H1 (cell line): ENCODE measurements around the gene ALDH5A1. TPM values are rescaled to one million over a fixed set of nuclear protein-coding genes. Genes with fewer than 3 reads are reported as not detected.

ENCODE experiments used
- CTCF ChIA-PET: fragments of 300-600 bp; sonication (Branson Sonifier 250); formaldehyde crosslinking; loops from one replicate; lab custom pipeline; 2021; ENCODE audit not compliant: partially characterized antibody; lab: Charles Lee
- POLR2A ChIA-PET: fragments of 300-600 bp; sonication (Branson Sonifier 250); formaldehyde crosslinking; loops from one replicate; lab custom pipeline; 2021; ENCODE audit warnings: inconsistent platforms; ENCODE audit not compliant: partially characterized antibody; lab: Charles Lee
- DNase-seq, 2 experiments: peaks; one replicate each; pipeline versions ENCODE4 v3.0.0 to v3.0.0-alpha.2; 2010 to 2022; ENCODE audit warnings: low spot score in 2 of 2, low read depth in 1 of 2, mixed read lengths in 1 of 2
- FAIRE-seq: peaks from 2 replicates; lab custom pipeline; 2011; peaks lifted over from hg19 to GRCh38; lab: Jason Lieb, UNC
- H2AFZ ChIP-seq: 2 replicates; pipeline ENCODE4 v1.8.1; 2012; ENCODE audit warnings: low read length, inconsistent platforms
- H2AK5ac ChIP-seq: 2 replicates; pipeline ENCODE4 v1.6.1; 2013; ENCODE audit warnings: low read depth, low read length
- H2BK120ac ChIP-seq: replicated peaks from 2 replicates; pipeline ENCODE3; 2013; ENCODE audit warnings: low read depth, low read length, inconsistent platforms
- H2BK12ac ChIP-seq: 2 replicates; pipeline ENCODE4 v1.6.1; 2013; ENCODE audit warnings: low read depth, low read length
- H2BK15ac ChIP-seq: 2 replicates; pipeline ENCODE4 v1.6.1; 2013; ENCODE audit warnings: low read length
- H2BK20ac ChIP-seq: 2 replicates; pipeline ENCODE4 v1.6.1; 2013; ENCODE audit warnings: low read length
- H2BK5ac ChIP-seq: 2 replicates; pipeline ENCODE4 v1.6.1; 2013; ENCODE audit warnings: low read depth, low read length
- H3K14ac ChIP-seq: 2 replicates; pipeline ENCODE4 v1.6.1; 2013; ENCODE audit warnings: inconsistent platforms; ENCODE audit not compliant: insufficient read length
- H3K18ac ChIP-seq: 2 replicates; pipeline ENCODE4 v1.6.1; 2013; ENCODE audit warnings: low read length; ENCODE audit errors: extremely low read depth
- H3K23ac ChIP-seq: 2 replicates; pipeline ENCODE4 v1.6.1; 2013; ENCODE audit warnings: inconsistent platforms; ENCODE audit not compliant: insufficient read length
- H3K23me2 ChIP-seq: 2 replicates; pipeline ENCODE4 v1.6.1; 2013; ENCODE audit warnings: low read depth, low read length
- H3K27ac ChIP-seq: 2 replicates; pipeline ENCODE4 v1.6.1; 2011; ENCODE audit warnings: low read depth, low read length, inconsistent platforms
- H3K27me3 ChIP-seq, 4 experiments: replicated peaks in 1 of 4; 1 replicate in 1 of 4; 2 replicates in 3 of 4; pipeline versions ENCODE4 v1.6.1 to v1.8.1; 2011 to 2013; ENCODE audit warnings: low read length in 3 of 4, mild to moderate bottlenecking in 3 of 4, inconsistent platforms in 2 of 4, mixed read lengths in 2 of 4, moderate library complexity in 1 of 4; ENCODE audit not compliant: control insufficient read depth in 3 of 4, insufficient read depth in 3 of 4; ENCODE audit errors: extremely low read depth in 1 of 4
- H3K36me3 ChIP-seq, 4 experiments: 2 replicates each; pipeline versions ENCODE4 v1.6.1 to v1.8.1; 2011 to 2013; ENCODE audit warnings: mild to moderate bottlenecking in 4 of 4, low read length in 3 of 4, moderate library complexity in 2 of 4, control low read depth in 1 of 4, inconsistent platforms in 1 of 4; ENCODE audit not compliant: insufficient read depth in 4 of 4, control insufficient read depth in 2 of 4
- H3K4ac ChIP-seq: replicated peaks from 2 replicates; pipeline ENCODE3; 2013; ENCODE audit warnings: low read length, low read depth, mixed read lengths, inconsistent platforms; ENCODE audit not compliant: insufficient read length
- H3K4me1 ChIP-seq, 4 experiments: replicated peaks in 1 of 4; 1 replicate in 1 of 4; 2 replicates in 3 of 4; pipeline versions ENCODE4 v1.6.1 to v1.8.1; 2011 to 2013; ENCODE audit warnings: low read length in 3 of 4, inconsistent platforms in 2 of 4, mixed read lengths in 1 of 4; ENCODE audit not compliant: insufficient read depth in 4 of 4, control insufficient read depth in 3 of 4
- H3K4me2 ChIP-seq, 2 experiments: 2 replicates each; pipeline versions ENCODE4 v1.6.1 to v1.8.1; 2011 to 2013; ENCODE audit warnings: low read depth in 2 of 2, low read length in 2 of 2, control low read depth in 1 of 2, inconsistent platforms in 1 of 2, mild to moderate bottlenecking in 1 of 2; ENCODE audit not compliant: insufficient read depth in 1 of 2
- H3K4me3 ChIP-seq, 4 experiments: fragments of 200-600, 300-600 bp in 1 of 4; sonication (generic), shearing (Covaris generic), sonication (Bioruptor Twin) in 1 of 4; 2 replicates each; pipeline versions ENCODE4 v1.5.1 to v1.8.1; 2011 to 2016; ENCODE audit warnings: low read length in 4 of 4, low read depth in 3 of 4, control low read depth in 2 of 4, inconsistent platforms in 2 of 4, mild to moderate bottlenecking in 2 of 4, mixed read lengths in 1 of 4, moderate library complexity in 1 of 4; ENCODE audit not compliant: insufficient read depth in 2 of 4; ENCODE audit errors: extremely low read depth in 1 of 4
- H3K56ac ChIP-seq: replicated peaks from 2 replicates; pipeline ENCODE3; 2013; ENCODE audit warnings: low read depth, mild to moderate bottlenecking, mixed read lengths, low read length, inconsistent platforms; ENCODE audit not compliant: insufficient read length
- H3K79me1 ChIP-seq: 2 replicates; pipeline ENCODE4 v1.6.1; 2013; ENCODE audit warnings: low read depth, low read length, control low read depth
- H3K79me2 ChIP-seq, 2 experiments: 2 replicates each; pipeline versions ENCODE4 v1.6.1 to v1.8.1; 2012 to 2013; ENCODE audit warnings: low read length in 2 of 2, mild to moderate bottlenecking in 2 of 2, inconsistent platforms in 1 of 2; ENCODE audit not compliant: insufficient read depth in 2 of 2, control insufficient read depth in 1 of 2
- H3K9ac ChIP-seq, 4 experiments: replicated peaks in 1 of 4; 1 replicate in 1 of 4; 2 replicates in 3 of 4; pipeline versions ENCODE4 v1.6.1 to v1.8.1; 2011 to 2013; ENCODE audit warnings: low read depth in 3 of 4, low read length in 3 of 4, control low read depth in 2 of 4, mild to moderate bottlenecking in 2 of 4, moderate library complexity in 2 of 4, inconsistent platforms in 1 of 4; ENCODE audit errors: extremely low read depth in 1 of 4
- H3K9me3 ChIP-seq, 2 experiments: 2 replicates each; pipeline versions ENCODE4 v1.6.1 to v1.8.1; 2012 to 2013; ENCODE audit warnings: mild to moderate bottlenecking in 2 of 2, moderate library complexity in 2 of 2, control low read depth in 1 of 2, inconsistent platforms in 1 of 2, low read depth in 1 of 2, low read length in 1 of 2, mixed read lengths in 1 of 2; ENCODE audit not compliant: insufficient read depth in 2 of 2
- H4K20me1 ChIP-seq, 2 experiments: replicated peaks in 1 of 2; 2 replicates each; pipeline versions ENCODE3 to v1.8.1; 2011 to 2013; ENCODE audit warnings: inconsistent platforms in 2 of 2, low read length in 2 of 2, mild to moderate bottlenecking in 1 of 2; ENCODE audit not compliant: insufficient read depth in 2 of 2, control insufficient read depth in 1 of 2
- H4K5ac ChIP-seq: 2 replicates; pipeline ENCODE4 v1.6.1; 2013; ENCODE audit warnings: low read length, low read depth, mixed read lengths, inconsistent platforms; ENCODE audit not compliant: insufficient read length
- H4K8ac ChIP-seq: 2 replicates; pipeline ENCODE4 v1.8.0; 2013; ENCODE audit warnings: mild to moderate bottlenecking, moderate library complexity, low read length, inconsistent platforms; ENCODE audit not compliant: insufficient read depth; ENCODE audit errors: extremely low read depth
- H4K91ac ChIP-seq: replicated peaks from 2 replicates; pipeline ENCODE3; 2013; ENCODE audit warnings: low read length, mixed read lengths, inconsistent platforms; ENCODE audit not compliant: insufficient read length
- CBX5 ChIP-seq: fragments of 300-800, 300-1000 bp; sonication (generic); IDR thresholded peaks from 2 replicates; pipeline ENCODE4 v1.7.1; 2016; ENCODE audit warnings: antibody characterized with exemption, low read length, low read depth
- POLR2AphosphoS5 ChIP-seq: IDR thresholded peaks from 2 replicates; pipeline ENCODE4 v1.6.1; 2011; ENCODE audit warnings: low read depth, low read length
- RNF2 ChIP-seq: fragments of 200-900, 300-1000 bp; sonication (generic); IDR thresholded peaks from 2 replicates; pipeline ENCODE4 v1.7.1; 2016; ENCODE audit warnings: borderline replicate concordance, low read depth, mild to moderate bottlenecking, antibody characterized with exemption, low read length; ENCODE audit not compliant: poor library complexity, severe bottlenecking; ENCODE audit errors: missing control alignments
- SRF ChIP-seq: IDR thresholded peaks from 2 replicates; pipeline ENCODE4 v1.6.1; 2011; ENCODE audit warnings: mild to moderate bottlenecking, low read depth, low read length, moderate library complexity
- WGBS, 2 experiments: shearing (Covaris generic) in 1 of 2; methylation state at CpG; one replicate each; pipeline versions ENCODE4 v1.1.6 to v1.1.7; 2013 to 2015; ENCODE audit warnings: low lambda C conversion rate in 2 of 2, mixed read lengths in 2 of 2, inconsistent platforms in 1 of 2, low coverage in 1 of 2, missing lambda C conversion rate in 1 of 2; ENCODE audit not compliant: insufficient replicate concordance in 2 of 2, insufficient coverage in 1 of 2, insufficient read length in 1 of 2; ENCODE audit errors: extremely low coverage in 1 of 2, missing lambda C conversion rate in 1 of 2; 5-methylcytosine and 5-hydroxymethylcytosine counted together
- polyA plus RNA-seq, 7 experiments: library from polyadenylated mRNA; depleted of rRNA in 3 of 7; stranded (reverse) in 5 of 7; unstranded in 2 of 7; fragments of >200 nt in 5 of 7; fragments of 200-250 nt in 2 of 7; gene quantifications; 1 replicate in 5 of 7; 2 replicates in 1 of 7; 4 replicates in 1 of 7; pipeline versions ENCODE4 v1.2.1 to v1.2.3, GENCODE V29; 2011 to 2013; ENCODE audit warnings: missing spikeins in 2 of 7, mixed read lengths in 2 of 7
- total RNA-seq: library from RNA; stranded (reverse); fragmentation: NEBNext Ultra II Directional; extraction: Animal tissue kit (Norgen Biotek cat#: 25700); gene quantifications from 2 replicates; pipeline ENCODE4 v1.2.1, GENCODE V29; 2021
- TF ChIP-seq, protein P1 (sequence below): IDR thresholded peaks from 2 replicates; pipeline ENCODE4 v1.6.1; 2011; ENCODE audit warnings: low read length, improper control_type of control experiment

ALDH5A1 gene
- total and polyA plus RNA-seq, 2 of the 8 experiments (the other 6 are each of a cell fraction or from before 2014, with no cell fraction given), result 1.5 to 2.4 TPM

- H3K4me1 ChIP-seq, result peaks cover 0 to 4% (median 2%) of the 10 kb centered on the region in 4 experiments; a peak in 2 of 7 replicates
- H4K5ac ChIP-seq, result no peak overlapping the region
- no peak overlapping the region for H3K18ac ChIP-seq
- no peak overlapping the region for H2BK120ac ChIP-seq
- no peaks in the 10 kb centered on the region for H3K27me3 ChIP-seq
- H3K9ac ChIP-seq, result no peak overlapping the region
- H3K36me3 ChIP-seq, result no peaks in the 10 kb centered on the region
- H2BK15ac ChIP-seq, result no peak overlapping the region
- FAIRE-seq, result no peak
- H3K23ac ChIP-seq, result no peak overlapping the region
- H3K79me2 ChIP-seq, result no peaks in the 10 kb centered on the region
- 84% methylated on average over 7 of the region's 7 CpGs; no CpG with 5 or more reads in 1 of the 2 experiments for whole genome bisulfite sequencing, 2 experiments
- no peak for TF ChIP-seq SRF
- TF ChIP-seq, protein P1, sequence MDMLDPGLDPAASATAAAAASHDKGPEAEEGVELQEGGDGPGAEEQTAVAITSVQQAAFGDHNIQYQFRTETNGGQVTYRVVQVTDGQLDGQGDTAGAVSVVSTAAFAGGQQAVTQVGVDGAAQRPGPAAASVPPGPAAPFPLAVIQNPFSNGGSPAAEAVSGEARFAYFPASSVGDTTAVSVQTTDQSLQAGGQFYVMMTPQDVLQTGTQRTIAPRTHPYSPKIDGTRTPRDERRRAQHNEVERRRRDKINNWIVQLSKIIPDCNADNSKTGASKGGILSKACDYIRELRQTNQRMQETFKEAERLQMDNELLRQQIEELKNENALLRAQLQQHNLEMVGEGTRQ, result no peak
- no peak for TF ChIP-seq CBX5
- no peak for TF ChIP-seq POLR2AphosphoS5
- no peak for TF ChIP-seq RNF2
- H3K9me3 ChIP-seq, result no peaks in the 10 kb centered on the region
- no peak overlapping the region for H2AFZ ChIP-seq
- peaks cover 0 to 2% of the 10 kb centered on the region in 2 experiments for H4K20me1 ChIP-seq
- no peak overlapping the region for H3K14ac ChIP-seq
- no peak overlapping the region for H3K27ac ChIP-seq
- H4K8ac ChIP-seq, result no peak overlapping the region
- no peak overlapping the region for H2BK20ac ChIP-seq
- CTCF ChIA-PET, result interaction anchor here (0.8 to 1.8 kb wide), 3 partner anchors 12 to 1436 kb away, joined by 3 to 8 read pairs (median 3); no protein-coding TSS in a partner anchor
- no peak for DNase-seq
- H3K79me1 ChIP-seq, result no peaks in the 10 kb centered on the region
- H3K4me3 ChIP-seq, result no peak overlapping the region
- no peak overlapping the region for H3K4ac ChIP-seq
- H3K23me2 ChIP-seq, result no peaks in the 10 kb centered on the region
- POLR2A ChIA-PET, result no interaction called here
- H2BK12ac ChIP-seq, result no peak overlapping the region
- H3K4me2 ChIP-seq, result no peak overlapping the region
- no peak overlapping the region for H4K91ac ChIP-seq
- no peak overlapping the region for H2AK5ac ChIP-seq
- no peak overlapping the region for H3K56ac ChIP-seq
- no peak overlapping the region for H2BK5ac ChIP-seq
Measured at GRCh38 chr6:24446670-24447069, 48.1 kb upstream of the ALDH5A1 start.
